ENCODE measurements around the gene PPP6R2. TPM values are rescaled to one million over a fixed set of nuclear protein-coding genes. Genes with fewer than 3 reads are reported as not detected.

PPP6R2 gene
- total and polyA plus RNA-seq, 9 of the 15 experiments (the other 6 are each of a cell fraction or from before 2014, with no cell fraction given): 0.32 to 39.8 (median 21.4) TPM

GRCh38 chr22:50443801-50444625, 100.9 kb downstream of the PPP6R2 start:
- in situ Hi-C loops (cut with MboI): no loop called here
- Histone ChIP-seq H3K4me2 (ENCODE audit: insufficient read depth, low read length) (no peak overlapping the region), H3K4me1 (replicated peaks in 1 of 2; ENCODE audit: control insufficient read depth in 2 of 2, insufficient read depth in 2 of 2, low read length in 2 of 2) (peaks cover 0 to 39% of the 10 kb centered on the region in 2 experiments; a peak in 2 of 5 replicates), H3K9ac (ENCODE audit: insufficient read depth in 1 of 2, low read depth in 2 of 2, low read length in 2 of 2) (no peak overlapping the region), H3K27me3 (ENCODE audit: control insufficient read depth in 2 of 2, insufficient read depth in 2 of 2, low read length in 2 of 2) (no peaks in the 10 kb centered on the region), H3K27ac (ENCODE audit: extremely low read depth, low read depth, low read length) (no peak overlapping the region), H3K9me3 (replicated peaks; ENCODE audit: control insufficient read depth, insufficient read depth, low read depth, low read length) (no peaks in the 10 kb centered on the region), H3K4me3 (no peak overlapping the region), H2AFZ (ENCODE audit: low read depth, low read length) (no peak overlapping the region), H4K20me1 (replicated peaks; ENCODE audit: control insufficient read depth, insufficient read depth, low read length) (no peaks in the 10 kb centered on the region), H3K79me2 (ENCODE audit: control insufficient read depth, insufficient read depth, low read length) (no peaks in the 10 kb centered on the region), H3K36me3 (ENCODE audit: control insufficient read depth, insufficient read depth, low read length) (peaks cover 72% of the 10 kb centered on the region; the same call in 1 of the 3 replicates), H3K9me1 (ENCODE audit: control insufficient read depth, insufficient read depth, low read length) (no peaks in the 10 kb centered on the region)
- no peak for FAIRE-seq
- DNase-seq (ENCODE audit: extremely low read depth in 1 of 4, low spot score in 3 of 4): no peak
- peak; percentile 9; the same call in 2 of the 3 replicates for ATAC-seq
- WGBS (ENCODE audit: insufficient coverage, low coverage, missing lambda C conversion rate): 91% methylated on average over 13 of the region's 28 CpGs
- BruUV-seq (replicated peaks): no TSS peak
- ChIA-PET POLR2A (interaction anchor here (1.1 kb wide), 1 partner anchor 19 kb away, joined by 3 read pairs; no protein-coding TSS in a partner anchor), CTCF (ENCODE audit: low intra/inter-chr PET ratio) (no interaction called here)
- intact Hi-C loops (cut with micrococcal nuclease): no loop called here
- TF ChIP-seq BACH1 (tag; IDR thresholded peaks at IDR 0.05) (no peak), CEBPG (CRISPR knock-in tag; IDR thresholded peaks at IDR 0.05) (no peak), CEBPG (tag; conservative IDR thresholded peaks at IDR 0.05 in 1 of 2, IDR thresholded peaks at IDR 0.05 in 1 of 2) (0 out of 4 replicates have a peak, but pooled peaks of 1 of the 2 experiments have one; percentile 22), ZNF655 (CRISPR knock-in tag; IDR thresholded peaks at IDR 0.05) (no peak), ATF6 (CRISPR knock-in tag; IDR thresholded peaks at IDR 0.05) (no peak), RFX1 (IDR thresholded peaks at IDR 0.05) (no peak), RBM22 (IDR thresholded peaks at IDR 0.05; ENCODE audit: low read depth, low read length, poor library complexity, severe bottlenecking) (peak; percentile 79), ARHGAP35 (IDR thresholded peaks at IDR 0.05; ENCODE audit: partially characterized antibody) (no peak), CREB1 (IDR thresholded peaks at IDR 0.05) (no peak), CREB1 (CRISPR knock-in tag; IDR thresholded peaks at IDR 0.05) (no peak), POLR2G (IDR thresholded peaks at IDR 0.05; ENCODE audit: low read depth, low read length) (peak; percentile 70), MTA3 (IDR thresholded peaks at IDR 0.05; ENCODE audit: borderline replicate concordance) (no peak), MBD2 (IDR thresholded peaks at IDR 0.05; ENCODE audit: borderline replicate concordance, low read depth) (no peak), WHSC1 (IDR thresholded peaks at IDR 0.05; ENCODE audit: low read length) (no peak), ZNF140 (CRISPR knock-in tag; IDR thresholded peaks at IDR 0.05) (no peak), ZNF398 (CRISPR knock-in tag; IDR thresholded peaks at IDR 0.05) (no peak), SMAD4 (CRISPR knock-in tag; conservative IDR thresholded peaks at IDR 0.05) (no peak), ZNF668 (CRISPR knock-in tag; IDR thresholded peaks at IDR 0.05) (no peak)
